Esophagus squamous epithelium (tissue), 4 donors: ENCODE measurements around the gene NTMT1.

Experiments
- POLR2A ChIP-seq, 4 donors: fragments of 450-650 bp; IDR thresholded peaks; one replicate each; pipeline ENCODE4 v1.6.1; 2017; ENCODE audit warnings: antibody characterized with exemption in 4 of 4, mild to moderate bottlenecking in 4 of 4, moderate library complexity in 3 of 4
- TF ChIP-seq, protein P1 (sequence below), 6 experiments: fragments of 450-650 bp in 4 of 6; fragments of 200-600 bp in 2 of 6; sonication (generic) in 2 of 6; IDR thresholded peaks; one replicate each; pipeline ENCODE4 v1.5.1; 2016 to 2019; ENCODE audit warnings: antibody characterized with exemption in 6 of 6, mild to moderate bottlenecking in 4 of 6, moderate library complexity in 4 of 6

DNA sequence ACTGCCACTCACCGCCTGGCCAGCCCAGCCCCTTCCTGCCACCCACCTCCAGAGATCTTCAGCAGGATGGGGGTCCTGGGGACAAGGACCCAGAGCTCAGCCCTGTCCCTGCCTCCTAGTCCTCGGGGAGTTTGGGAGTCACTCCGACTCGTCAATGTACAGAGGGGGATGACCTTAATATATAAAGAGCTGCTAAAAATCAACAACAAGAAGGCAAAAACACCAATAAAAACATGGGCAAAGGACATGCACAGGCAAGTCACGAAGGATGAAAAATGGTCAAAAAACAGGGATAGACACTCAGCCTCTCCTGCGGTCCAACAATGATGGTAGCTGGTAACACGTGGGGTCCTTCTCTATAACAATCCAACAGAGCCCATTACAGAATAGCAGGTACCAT is 20.7 kb downstream of the NTMT1 start:
- TF ChIP-seq, protein P1, sequence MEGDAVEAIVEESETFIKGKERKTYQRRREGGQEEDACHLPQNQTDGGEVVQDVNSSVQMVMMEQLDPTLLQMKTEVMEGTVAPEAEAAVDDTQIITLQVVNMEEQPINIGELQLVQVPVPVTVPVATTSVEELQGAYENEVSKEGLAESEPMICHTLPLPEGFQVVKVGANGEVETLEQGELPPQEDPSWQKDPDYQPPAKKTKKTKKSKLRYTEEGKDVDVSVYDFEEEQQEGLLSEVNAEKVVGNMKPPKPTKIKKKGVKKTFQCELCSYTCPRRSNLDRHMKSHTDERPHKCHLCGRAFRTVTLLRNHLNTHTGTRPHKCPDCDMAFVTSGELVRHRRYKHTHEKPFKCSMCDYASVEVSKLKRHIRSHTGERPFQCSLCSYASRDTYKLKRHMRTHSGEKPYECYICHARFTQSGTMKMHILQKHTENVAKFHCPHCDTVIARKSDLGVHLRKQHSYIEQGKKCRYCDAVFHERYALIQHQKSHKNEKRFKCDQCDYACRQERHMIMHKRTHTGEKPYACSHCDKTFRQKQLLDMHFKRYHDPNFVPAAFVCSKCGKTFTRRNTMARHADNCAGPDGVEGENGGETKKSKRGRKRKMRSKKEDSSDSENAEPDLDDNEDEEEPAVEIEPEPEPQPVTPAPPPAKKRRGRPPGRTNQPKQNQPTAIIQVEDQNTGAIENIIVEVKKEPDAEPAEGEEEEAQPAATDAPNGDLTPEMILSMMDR (IDR thresholded peaks at IDR 0.05): no peak
- TF ChIP-seq POLR2A (IDR thresholded peaks at IDR 0.05): no peak
